GM15510 (cell line): Measurements from ENCODE around the gene GPC5.

Experiments
- POLR2A ChIP-seq: IDR thresholded peaks from 3 replicates; pipeline ENCODE4 v1.6.1; 2011; ENCODE audit warnings: borderline replicate concordance; ENCODE audit not compliant: insufficient read length; ENCODE audit errors: extremely low read depth

The GPC5 gene

DNA sequence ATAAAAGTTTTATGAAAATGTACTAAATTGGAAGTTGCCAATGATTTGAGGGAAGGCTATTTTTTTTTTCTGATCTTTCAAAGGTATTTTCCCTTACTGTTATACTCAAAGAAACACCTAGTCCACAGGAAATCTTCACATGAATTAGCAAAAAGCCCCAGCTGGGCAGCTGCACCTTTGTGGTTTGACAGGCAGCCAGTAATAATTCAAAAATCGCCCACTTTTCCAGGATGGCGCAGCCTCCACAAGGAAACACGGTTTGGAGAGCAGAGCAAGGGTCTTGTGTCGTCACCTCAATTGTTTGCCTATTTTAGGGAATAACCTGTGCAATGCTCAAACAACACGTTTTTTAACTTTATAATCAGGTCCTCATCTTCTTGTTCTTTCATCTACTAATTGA is 1503.3 kb downstream of the GPC5 start:
- no peak for TF ChIP-seq POLR2A

DNA sequence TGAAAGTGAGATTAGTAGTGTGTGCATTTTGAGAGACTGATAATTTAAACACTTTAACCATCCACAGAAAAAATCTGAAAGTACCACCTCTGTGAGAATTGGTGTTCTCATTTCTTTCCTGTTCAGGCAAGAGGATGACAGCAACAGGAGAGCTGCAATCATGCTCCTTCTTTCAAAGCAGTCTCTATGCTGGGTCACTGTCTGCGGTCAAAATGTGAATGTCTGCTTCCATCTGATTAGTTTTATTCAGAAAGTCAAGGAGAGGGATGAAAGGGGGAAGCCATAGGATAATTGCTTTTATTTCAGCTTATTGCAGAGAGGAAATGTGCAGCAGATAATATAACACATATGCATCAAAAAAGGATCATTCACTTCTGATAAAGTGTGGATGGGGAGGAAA is 1514.2 kb downstream of the GPC5 start:
- no peak for TF ChIP-seq POLR2A

DNA sequence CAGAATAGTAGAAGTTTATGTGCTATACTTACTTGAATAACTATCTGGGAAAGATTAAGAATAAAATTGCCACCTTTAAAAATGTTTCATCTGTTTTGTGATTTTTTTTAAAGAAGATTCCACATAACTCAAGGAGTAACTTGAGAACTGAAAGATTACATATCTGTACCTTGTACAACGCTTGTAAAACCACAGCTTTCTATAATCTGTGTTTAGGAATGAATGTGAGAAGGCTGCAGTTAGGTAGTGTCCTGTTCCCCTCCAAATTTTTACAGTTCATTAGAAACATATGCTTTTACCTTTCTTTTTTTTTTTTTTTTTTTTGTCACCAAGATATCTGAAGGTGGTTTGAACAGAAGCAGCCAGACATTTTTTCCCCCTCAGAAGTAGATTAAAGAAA is 1515.4 kb downstream of the GPC5 start:
- TF ChIP-seq POLR2A: no peak
